Hematopoietic multipotent progenitor cell treated with erythropoietin and hydrocortisone succinate and interleukin-3 and kit ligand, for 4 days (in vitro differentiated cells): ENCODE measurements around the gene PTPRN.
"Not testable (repeated sequence)": the region's sequence is repeated elsewhere in the genome, so short reads cannot be mapped to it uniquely, and the experiment has no call there.

Experiments
- DNase-seq: peaks from one replicate; pipeline ENCODE4 v3.0.0-alpha.2; 2015

Gene PTPRN

DNA sequence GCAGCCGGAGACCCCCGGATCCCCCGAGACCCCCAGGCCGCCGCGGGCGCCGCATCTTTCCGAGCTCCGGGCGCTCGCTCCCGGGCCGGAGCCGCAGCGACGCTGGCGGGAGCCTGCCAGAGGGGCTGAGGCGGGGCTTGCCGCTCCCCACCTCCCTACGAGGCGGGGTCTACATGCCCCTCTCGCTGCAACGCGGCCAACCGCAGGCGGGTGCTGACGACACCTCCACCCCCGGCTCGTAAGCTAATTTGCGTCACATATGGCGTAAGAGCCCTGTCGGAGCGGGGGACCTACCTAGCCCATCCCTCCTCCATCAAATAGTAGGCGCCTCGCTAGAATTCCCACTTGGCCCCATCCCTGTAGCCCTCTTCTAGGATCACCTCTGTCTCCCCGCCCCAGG, at the start of gene PTPRN:
PTPRN (minus strand) TSS at position 124 of the 400 bp plus-strand sequence; CDS start at position 55, 69 bp downstream.
- no peak for DNase-seq

DNA sequence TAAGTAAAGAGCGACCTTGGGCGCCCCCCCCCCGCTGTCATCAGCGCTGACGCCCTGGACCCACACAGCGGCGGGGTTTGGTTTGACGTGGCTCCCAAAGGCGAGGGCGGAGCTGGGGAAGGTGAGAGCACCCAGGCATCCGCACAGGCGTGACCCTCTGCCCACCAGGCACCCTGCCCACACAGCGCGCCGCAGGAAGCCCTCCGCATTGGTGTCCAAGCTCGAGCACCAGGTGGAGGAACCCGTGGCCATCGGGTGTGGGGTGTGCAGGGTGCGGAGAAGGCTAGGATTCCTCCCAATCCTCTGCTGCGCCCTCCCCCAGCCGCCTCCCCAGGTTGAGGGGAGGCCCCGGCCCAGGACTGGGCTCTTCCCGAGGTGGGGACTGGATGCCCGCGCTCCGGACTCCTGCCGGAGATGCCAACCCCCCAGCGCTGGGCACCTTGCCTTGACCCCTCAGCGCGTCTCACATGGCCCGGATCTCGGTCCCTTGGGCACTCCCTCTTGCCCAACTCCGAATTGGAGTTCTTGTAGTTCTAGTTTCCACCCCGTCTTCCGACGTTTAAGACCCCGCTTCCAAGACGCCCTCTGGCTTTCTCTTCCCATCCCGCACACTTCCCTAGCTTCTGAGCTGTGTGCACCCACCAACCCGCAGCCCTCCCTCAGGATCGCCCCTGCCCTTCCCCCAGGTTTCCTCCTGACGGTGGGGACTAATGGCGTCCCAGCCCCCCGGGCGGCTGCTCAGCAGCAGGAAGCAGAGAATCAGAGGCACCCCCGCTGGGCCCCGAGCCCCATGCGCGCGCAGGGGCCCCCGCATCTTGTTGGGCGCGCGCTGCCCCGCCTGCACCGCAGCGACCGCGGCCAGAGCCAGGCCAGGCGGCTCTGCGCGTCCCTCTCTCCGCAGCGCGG, 49.2 kb upstream of the PTPRN start:
- DNase-seq: no peak

GRCh38 chr2:219356834-219357233, 47.6 kb upstream of the PTPRN start:
- DNase-seq: peak; percentile 78

GRCh38 chr2:219354582-219354981, 45.4 kb upstream of the PTPRN start:
- no peak for DNase-seq

GRCh38 chr2:219353129-219353528, 43.9 kb upstream of the PTPRN start:
- no peak for DNase-seq

DNA sequence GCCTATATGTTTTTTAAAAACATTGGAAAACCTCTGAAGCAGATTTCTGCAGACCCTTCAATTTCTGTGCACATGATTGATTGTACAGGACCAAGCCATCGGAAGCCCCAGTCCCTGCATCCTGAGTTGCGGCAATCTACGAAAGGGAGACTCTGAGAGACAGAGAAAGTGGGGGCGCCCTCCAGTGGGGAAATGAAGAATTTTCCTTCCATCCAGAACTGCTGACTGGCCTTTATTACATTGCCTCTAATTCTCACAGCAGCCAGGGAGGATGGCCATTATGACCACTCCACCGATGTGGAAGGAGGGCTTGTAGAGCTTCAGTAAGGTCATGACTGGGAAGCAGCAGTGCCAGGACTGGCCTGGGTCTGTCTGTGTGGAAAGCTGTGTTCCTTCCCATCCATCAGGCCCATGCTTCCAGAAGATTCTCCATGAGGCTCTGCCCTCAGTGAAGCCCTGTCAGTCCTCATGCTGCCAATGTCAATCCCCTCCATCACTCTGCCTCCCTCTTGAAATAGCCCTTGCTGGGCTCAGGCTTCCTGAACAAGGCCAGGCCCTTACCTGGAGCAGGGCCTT, 43.3 kb upstream of the PTPRN start:
- DNase-seq: peak; percentile 87

- DNase-seq: no peak
These were observed 41.6 kb upstream of the PTPRN start for GRCh38 chr2:219350710-219351221.

- no peak for DNase-seq
These were observed 41.0 kb upstream of the PTPRN start for GRCh38 chr2:219350215-219350614.

DNA sequence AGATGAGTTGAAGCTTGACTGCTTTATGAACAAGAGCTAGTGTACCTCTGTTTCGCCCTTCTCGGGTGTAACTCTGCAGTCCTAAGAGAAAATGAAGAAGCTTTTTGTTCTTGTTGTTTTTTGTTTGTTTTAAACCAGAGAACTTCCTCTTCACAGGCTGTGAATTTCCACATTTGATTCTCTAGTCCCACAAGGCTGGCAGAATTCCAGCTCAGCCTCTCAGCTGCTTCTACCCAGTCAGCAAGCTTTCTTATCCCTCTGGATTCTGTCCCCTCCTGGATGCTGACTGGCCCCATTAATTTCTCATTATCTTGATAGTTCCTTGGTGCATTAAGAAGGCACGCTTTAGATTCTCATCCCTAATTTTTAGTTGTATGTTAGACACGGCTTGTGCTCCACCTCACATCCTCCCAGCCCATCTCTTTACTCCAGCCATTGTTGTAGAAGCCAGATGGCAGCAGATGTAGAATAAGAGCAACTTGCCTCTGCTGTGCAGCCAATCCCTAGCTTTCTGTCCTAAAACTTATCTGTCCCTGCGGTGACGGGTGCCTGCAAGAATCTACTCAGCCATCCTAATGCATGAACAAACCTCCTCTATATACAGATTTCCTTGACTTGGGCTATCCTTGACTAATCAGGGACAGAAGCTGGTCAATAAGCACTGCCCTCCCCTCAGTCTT, 35.7 kb upstream of the PTPRN start:
- DNase-seq: peak; percentile 42

- no peak for DNase-seq
These were observed 26.2 kb upstream of the PTPRN start for GRCh38 chr2:219335373-219335786.

- no peak for DNase-seq
These were observed 24.9 kb upstream of the PTPRN start for GRCh38 chr2:219334076-219334475.

- DNase-seq: no peak
These were observed 23.3 kb upstream of the PTPRN start, which contains the start of gene RESP18 for GRCh38 chr2:219332542-219332941. Gene RESP18 (minus strand): TSS chr2:219332744.

GRCh38 chr2:219331560-219332213, 22.5 kb upstream of the PTPRN start:
- peak; percentile 60 for DNase-seq

- DNase-seq: no peak
These were observed 18.5 kb upstream of the PTPRN start for GRCh38 chr2:219327719-219328118.

- DNase-seq: peak; percentile 10
These were observed 16.6 kb upstream of the PTPRN start for GRCh38 chr2:219325657-219326315.

- no peak for DNase-seq
These were observed 15.9 kb upstream of the PTPRN start for GRCh38 chr2:219325136-219325535.

DNA sequence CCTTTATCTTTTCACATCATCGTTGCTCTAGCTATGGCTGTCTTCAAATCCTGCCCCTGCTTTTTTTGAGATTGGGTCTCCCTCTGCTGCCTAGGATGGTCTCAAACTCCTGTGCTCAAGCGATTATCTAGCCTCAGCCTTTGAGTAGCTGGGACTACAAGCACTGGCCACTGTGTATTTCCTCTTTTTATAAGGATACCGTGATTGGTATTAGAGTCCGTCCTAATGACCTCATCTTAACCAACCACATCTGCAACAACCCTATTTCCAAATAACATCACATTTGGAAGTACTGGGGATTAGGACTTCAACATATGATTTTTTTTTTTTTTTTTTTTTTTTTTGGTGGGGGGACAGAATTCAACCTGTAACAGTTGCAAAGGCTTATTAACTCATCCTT, 14.2 kb upstream of the PTPRN start:
- no peak for DNase-seq

- DNase-seq: no peak
These were observed 5.7 kb upstream of the PTPRN start for GRCh38 chr2:219314804-219315468.

GRCh38 chr2:219312683-219313263, 3.6 kb upstream of the PTPRN start:
- not testable (repeated sequence) for DNase-seq

GRCh38 chr2:219308142-219309101, 779 bp downstream of the PTPRN start:
- peak; percentile 88 for DNase-seq
